GM19328 (cell line): Measurements from ENCODE around the gene MOG.

Source experiments
- ATAC-seq: cut with Tn5 transposase; IDR thresholded peaks from one replicate; pipeline ENCODE4 v1.9.1; 2021; ENCODE audit warnings: mild to moderate bottlenecking, moderate library complexity; ENCODE audit not compliant: unreplicated experiment

Gene MOG

DNA sequence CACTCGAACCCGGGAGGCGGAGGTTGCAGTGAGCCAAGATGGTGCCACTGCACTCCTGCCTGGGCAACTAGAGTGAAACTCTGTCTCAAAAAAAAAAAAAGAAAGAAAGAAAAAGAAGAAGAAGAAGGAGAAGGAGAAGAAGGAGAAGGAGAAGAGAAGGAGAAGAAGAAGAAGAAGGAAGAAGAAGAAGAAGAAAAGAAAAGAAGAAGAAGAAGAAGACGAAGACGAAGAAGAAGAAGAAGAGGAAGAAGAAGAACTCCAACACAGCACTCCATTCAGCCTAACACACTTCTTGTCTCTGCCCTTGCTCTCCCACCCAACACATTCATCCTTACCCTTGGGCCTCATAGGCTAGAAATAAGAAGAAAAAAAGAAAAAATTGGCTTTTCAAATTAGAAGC is 17.1 kb downstream of the MOG start:
- ATAC-seq, result no peak

DNA sequence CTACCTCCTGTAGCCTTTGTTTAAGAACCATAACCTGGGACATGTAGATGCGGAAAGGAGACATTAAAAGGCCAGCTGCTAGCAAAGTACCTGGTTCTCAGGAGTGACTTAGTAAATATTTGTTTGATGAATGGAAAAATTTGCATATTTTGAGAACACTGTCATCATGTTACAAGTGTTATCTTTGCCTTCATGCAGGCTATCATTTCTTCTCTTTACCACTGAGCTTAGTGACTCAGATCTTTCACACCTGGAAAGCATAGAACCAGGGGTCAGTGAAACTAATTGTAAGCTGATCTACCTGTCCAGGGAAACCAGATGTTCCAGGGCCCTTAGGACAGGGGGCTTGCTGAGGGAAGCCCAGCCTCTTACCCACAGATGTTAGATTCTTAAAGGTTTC is 18.7 kb downstream of the MOG start:
- no peak for ATAC-seq

DNA sequence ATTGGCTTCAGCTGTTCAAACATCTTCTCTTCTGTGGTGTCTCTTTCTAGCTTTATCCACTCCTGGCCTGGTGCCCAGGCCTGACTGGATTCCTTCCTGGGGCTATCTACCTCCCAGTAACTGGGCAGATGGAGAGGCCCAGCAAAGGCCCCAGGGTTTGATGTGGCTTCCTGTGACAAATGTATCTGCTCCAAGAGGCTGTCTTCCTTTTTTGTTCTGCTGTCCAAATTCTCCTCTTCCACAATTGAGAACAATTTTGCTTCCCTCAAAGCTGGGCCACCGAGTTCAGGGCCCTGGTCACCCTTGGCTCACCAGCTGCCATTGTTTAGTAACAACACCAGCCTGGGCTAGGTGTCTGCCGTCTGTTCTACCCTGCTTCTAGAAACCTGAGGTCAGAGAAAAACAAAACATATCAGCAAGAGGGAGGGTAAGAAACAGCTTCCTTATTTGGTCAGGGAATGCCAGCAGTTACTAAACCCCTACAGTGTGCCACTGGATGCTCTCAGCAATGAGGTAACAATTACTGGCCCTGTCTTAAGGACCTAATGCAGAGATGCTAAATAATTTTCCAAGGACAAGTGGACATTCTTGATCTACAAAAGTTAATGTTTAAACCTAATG is 20.2 kb downstream of the MOG start:
- ATAC-seq, result no peak

DNA sequence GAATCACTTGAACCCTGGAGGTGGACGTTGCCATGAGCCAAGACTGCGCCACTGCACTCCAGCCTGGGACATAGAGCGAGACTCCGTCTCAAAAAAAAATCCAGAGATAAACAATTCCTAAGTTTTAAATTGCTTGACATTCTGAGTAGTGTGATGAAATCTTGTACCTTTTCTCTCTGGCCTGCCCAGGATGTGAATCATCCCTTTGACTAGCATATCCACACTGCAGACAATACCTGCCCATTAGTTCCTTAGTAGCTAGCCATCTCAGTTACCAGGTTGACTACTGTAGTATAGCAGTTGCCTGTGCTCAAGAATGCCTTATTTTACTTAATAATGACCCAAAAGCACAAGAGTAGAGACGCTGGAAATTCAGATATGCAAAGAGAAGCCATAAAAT is 21.2 kb downstream of the MOG start:
- no peak for ATAC-seq

DNA sequence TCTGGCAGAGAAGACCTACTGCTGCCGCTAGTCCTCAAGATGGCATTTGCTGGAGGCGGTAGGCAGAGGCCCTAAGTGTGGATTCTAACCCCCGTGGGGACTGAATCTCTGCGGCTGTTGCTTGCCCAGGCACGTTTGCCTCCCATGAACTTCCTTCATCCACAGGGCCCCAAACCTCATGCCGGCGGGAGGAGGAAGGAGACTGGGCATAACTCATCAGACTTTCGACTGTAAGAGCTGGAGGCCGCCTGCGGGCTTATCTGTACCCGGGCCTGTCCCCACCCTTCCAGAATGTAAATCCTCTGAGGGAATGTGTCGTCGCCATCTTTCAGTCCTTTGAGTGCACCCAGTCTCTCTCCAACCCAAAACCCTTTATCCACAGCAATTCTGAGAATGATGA is 23.1 kb downstream of the MOG start:
- ATAC-seq, result no peak

DNA sequence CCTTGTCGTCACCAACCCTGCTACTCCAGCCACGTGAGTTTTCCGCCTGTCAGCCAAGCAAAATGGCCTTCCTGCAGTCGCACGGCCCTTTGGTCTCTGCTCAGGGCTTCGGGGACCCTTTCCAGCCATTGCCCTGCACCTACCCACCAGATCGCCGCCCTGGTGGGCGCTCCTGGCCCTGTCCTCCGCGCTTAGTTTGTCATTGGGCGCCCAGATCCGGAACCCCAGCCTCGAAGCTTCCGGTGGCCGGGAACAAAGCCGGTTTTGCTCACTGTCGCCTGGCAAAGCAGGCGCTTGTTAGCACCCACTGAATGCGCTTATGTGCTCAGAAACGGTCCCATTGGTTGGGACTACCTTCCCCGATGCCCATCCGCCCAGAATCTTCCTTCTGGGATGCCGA is 23.5 kb downstream of the MOG start:
- no peak for ATAC-seq

- ATAC-seq, result no peak
Observed at GRCh38 chr6:29680904-29681303, 24.0 kb downstream of the MOG start, which contains the start of gene ZFP57. ZFP57 (minus strand) TSS chr6:29681152; CDS start chr6:29677003, 4,149 bp downstream.

GRCh38 chr6:29681811-29682210 is 24.9 kb downstream of the MOG start:
- ATAC-seq, result no peak

DNA sequence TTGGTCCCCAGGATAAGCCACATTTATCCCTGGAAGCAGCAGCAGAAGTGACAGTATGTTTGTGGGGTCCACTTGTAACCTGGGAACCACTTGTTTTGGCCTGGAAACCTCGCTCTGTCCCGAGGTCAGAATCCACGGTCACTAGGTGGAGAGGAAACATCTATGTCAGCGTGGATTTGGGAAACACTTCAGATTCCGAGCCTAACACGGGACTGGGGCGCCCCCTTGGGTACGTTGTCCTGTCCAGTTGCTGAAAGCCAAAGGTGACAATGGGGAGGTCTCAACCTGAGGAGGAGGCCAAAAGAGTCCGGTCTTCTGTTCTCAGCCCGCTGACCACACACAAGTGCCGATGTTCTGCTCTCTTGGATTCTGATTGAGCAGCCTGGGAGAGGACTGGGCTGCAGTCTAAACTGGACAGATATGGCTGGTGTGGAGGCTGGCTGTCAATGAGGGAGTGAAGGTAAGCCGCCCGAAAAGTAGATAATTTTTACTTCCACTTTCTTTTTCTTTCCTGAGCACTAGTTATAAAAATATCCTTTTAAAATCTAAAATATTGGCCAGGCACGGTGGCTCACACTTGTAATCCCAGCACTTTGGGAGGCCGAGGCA is 28.9 kb downstream of the MOG start:
- ATAC-seq, result no peak

- ATAC-seq, result no peak
Observed at GRCh38 chr6:29694637-29695036, 37.7 kb downstream of the MOG start.

DNA sequence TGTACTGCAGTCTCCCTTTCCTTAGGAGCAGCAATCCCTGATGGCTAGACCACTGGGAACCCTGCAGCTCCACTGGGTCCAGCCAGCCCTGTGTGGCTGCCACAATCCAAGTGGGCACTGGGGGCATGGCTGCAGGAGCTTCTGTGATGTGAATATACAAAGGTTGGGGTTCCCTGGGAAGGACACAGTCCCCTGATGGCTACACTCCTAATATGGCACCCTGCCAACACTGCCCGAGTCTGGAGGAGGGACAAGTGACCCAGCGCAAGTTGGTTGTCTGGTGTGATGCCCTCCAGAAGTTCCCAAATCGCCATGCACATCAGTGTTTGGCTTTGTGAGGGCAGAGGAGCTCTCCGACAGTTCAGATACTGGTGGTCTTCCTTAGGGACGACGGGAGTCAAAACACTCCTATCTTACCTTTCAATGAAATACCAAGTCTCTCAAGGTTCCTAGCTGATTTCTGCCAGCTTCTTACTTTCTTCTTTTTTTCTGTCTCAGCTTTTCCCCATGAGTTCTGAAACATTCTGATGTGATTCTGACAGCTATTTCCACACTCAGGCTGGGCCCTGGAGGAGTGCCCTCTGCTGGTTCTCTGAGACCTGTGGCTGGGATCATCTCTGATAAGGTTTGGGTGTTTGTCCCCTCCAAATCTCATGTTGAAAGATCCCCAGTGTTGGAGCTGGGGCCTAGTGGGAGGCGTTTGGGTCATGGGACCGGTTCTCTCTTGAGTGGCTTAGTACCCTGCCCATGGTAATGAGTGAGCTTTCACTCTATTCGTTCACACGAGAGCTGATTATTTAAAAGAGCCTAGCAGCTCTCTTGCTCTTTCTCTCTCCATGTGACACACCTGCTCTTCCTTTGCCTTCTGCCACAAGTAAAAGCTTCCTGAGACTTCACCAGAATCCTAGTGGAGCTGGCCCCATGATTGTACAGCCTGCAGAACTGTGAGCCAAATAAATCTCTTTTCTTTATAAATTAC is 39.5 kb downstream of the MOG start:
- ATAC-seq, result no peak

DNA sequence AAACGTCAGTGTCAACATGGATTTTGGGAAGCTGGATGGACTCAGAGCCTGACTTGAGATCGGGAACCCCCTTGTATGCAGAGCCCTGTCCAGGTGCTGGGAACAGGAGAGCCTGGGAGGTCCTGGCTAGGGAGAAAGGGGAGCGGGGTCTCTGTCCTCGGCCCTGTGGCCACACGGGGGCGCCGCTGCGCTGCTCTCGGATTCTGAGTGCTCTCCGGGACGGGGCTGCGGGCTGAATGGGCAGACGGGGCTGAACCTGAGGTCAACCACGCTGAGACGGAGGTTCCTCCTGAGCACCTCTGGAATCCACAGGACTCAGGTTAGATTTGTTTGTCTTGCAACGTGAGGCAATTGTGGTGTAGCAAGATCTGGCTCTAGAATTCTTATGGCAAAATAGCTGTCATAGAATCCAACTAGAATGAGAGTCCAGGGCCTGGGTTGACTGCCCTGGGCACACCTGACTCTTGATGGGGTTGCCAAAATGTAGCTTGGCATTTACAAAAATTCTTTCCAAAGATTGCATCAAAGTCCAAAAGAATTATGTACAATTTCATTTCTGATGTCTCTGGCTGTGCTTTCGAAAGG is 45.7 kb downstream of the MOG start:
- ATAC-seq, result no peak

DNA sequence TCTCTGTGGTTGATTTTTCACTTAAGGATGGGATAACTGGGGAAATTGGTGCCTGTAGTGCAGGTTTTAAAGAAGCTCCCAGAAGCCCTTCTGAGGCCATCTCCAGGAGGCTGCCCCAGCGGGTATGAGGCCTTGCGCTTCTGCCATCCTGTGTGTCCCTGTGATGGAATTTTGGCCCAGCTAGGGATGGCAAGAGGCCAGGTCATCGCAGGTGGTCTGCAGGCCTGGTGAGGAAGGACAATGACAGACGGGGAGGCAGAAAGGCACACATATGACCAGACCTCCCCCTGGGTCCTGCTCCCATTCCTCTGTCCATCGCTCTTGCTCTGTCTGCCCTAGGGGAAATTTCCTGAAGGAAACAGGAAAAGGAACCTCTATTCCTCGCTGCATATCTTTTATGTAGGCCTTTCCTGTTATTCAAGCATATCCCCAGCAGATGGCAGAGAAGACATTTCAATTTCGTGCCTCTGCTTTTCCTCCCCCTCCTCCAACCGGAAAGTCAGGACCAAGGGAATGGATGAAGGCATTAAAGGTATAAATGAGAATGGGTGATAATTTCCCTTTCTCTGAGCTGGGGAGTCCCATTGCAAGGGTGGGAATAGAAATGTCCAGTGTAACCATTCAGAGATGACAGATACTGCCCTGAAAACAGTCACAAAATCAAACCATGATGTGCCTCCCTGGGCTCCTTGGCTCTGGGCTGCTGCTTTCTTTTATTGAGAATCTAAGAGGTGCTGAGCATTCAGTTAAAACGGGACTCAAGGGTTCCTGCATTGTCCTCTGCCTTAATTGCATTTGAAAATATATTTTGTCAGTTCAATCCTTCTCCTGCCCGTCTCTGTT is 48.7 kb downstream of the MOG start:
- ATAC-seq, result no peak

DNA sequence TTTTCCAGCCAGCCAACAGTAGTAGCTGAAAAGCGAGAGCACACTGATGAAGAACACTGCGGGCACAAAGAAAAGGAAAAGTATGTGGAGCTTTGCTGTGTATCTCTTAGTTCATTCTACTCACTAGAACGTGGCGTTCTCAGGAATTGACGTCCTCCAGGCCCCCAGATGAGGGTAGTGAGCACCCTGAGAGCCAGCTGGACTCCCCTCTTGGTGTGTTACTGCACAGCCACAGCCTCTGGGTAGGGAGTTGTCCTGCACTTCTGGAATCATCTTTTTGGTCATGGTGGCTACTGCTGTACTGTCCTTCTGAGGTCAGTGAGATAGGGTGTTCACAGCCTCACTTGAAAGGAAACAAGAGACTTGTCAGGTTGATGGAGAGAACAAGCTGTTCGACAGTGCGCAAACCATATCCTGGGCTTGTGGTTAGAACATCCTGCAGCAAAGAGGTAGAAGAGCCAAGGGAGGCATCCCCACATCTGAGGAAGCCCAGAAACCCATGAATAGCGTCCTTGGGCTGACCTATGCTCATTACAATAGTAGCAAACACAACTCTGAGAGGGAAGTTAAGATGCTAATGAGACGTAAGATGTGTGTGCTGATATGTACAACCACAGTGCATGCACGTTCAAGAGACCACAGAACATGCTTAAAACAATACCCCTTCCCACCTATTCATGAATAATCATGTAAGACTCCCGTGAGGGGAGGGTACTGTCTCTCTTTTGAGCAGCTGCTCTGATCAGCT is 51.7 kb downstream of the MOG start:
- no peak for ATAC-seq

DNA sequence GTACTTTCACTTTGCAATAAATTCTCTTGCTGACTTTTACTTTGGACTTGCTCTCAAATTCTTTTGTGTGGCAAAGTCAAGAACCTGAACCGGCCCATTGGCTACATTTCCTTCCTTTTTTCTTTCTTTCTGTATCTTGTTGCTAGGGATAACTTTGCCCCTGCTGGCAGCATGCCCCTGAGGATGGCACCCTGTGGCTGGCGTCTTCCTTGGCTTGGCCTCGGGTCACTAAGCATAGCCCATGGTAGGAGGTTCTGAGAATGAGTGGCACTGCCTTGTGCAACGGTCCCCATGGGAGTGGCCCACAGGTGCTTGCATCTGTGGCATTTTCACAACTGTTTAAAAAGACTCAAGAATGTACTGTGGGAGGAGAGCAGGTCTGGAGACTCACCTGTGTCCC is 52.3 kb downstream of the MOG start:
- ATAC-seq, result no peak

GRCh38 chr6:29710281-29710941 is 53.5 kb downstream of the MOG start:
- no peak for ATAC-seq

DNA sequence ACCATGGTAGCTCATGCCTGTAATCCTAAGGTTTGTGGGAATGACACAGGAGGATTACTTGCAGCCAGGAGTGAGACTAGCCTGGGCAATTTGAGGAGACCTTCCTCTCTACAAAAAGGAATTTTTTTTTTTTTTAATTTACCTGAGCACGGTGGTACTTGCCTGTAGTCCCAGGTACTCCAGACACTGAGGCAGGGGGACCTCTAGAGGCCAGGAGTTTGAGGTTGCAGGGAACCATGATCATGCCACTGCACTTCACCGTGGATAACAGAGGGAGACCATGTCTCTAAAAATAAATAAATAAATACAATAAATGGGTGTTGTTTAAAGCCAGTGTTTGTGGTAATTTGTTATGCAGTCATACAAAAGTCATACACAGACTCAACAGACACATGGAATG is 64.0 kb downstream of the MOG start:
- ATAC-seq, result no peak
